ENCODE results near the gene ATP5F1E. TPM values are rescaled to one million over a fixed set of nuclear protein-coding genes. Genes with fewer than 3 reads are reported as not detected.
"Not testable (repeated sequence)": the region's sequence is repeated elsewhere in the genome, so short reads cannot be mapped to it uniquely, and the experiment has no call there.

Gene ATP5F1E
- total RNA-seq, 1 experiment from 2014 or later: 23.2 TPM

GRCh38 chr20:59042796-59043631 lies 10.9 kb upstream of the ATP5F1E start:
- DNase-seq (ENCODE audit: low read depth): peak; percentile 88

- peak; percentile 29 for DNase-seq (ENCODE audit: low read depth)
Observed at GRCh38 chr20:59042151-59042795, 10.1 kb upstream of the ATP5F1E start, which contains the start of gene PRELID3B. Gene PRELID3B (minus strand): TSS chr20:59042786. CDS start chr20:59042730, 56 bp downstream.

GRCh38 chr20:59041487-59041886 lies 9.4 kb upstream of the ATP5F1E start:
- not testable (repeated sequence) for DNase-seq (ENCODE audit: low read depth)

GRCh38 chr20:59040667-59041066 lies 8.5 kb upstream of the ATP5F1E start:
- DNase-seq (ENCODE audit: low read depth): no peak

DNA sequence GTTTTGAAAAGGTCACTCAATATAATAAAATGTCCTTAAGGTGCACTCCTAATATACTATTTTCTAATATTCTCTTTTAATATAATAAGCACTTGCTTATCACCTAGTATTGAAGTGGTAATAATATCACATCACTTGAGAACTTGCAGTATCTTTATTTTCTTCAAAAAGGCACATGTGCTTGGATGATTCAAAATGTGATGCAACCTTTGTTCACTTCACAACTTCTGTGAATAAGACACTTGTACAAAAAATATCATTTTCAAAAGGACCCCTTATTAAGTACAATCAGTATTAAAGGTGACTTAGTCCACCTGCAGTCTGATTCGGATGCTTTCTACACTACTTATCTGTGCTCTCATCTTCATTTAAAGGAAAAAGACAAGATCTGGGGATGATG lies 7.1 kb upstream of the ATP5F1E start:
- no peak for DNase-seq (ENCODE audit: low read depth)

DNA sequence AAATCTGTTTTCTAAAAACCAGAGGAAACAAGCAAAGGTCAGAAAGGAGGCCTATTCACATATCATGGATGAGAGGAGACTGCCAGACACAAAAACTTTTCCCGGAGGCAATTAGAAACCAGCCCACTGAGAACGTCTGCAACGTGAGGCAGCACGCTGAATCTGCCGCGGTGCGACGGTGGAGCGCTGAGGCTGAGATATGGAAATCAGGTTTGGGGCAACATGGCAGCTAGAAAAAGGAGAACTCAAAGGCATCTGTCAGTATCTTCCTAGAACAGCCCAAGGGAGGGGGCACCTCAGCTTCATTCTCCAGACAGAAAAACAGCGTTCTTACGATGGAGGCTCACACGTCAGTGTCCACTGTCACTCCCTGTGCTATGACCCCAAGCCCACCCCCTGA lies 5.3 kb upstream of the ATP5F1E start:
- no peak for DNase-seq (ENCODE audit: low read depth)

DNA sequence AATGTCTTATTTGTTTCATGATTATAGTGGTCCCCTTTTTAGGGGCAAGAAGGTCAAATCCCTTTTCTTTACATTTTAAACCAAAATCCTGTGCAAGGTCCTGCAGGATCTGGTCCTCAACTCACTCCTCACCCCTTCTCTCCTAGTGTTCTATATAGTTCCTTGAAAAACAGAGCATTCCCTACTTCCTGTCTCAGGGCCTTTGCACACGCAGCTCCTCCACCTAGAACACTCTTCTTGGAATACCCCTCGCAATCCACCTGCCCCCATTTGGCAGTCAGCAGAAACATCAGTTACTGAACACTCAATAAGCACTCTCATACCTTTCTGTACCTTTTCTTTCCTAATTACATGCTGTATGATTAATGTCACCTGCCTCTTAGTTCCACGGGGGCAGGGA lies 3.2 kb upstream of the ATP5F1E start:
- DNase-seq (ENCODE audit: low read depth): no peak

DNA sequence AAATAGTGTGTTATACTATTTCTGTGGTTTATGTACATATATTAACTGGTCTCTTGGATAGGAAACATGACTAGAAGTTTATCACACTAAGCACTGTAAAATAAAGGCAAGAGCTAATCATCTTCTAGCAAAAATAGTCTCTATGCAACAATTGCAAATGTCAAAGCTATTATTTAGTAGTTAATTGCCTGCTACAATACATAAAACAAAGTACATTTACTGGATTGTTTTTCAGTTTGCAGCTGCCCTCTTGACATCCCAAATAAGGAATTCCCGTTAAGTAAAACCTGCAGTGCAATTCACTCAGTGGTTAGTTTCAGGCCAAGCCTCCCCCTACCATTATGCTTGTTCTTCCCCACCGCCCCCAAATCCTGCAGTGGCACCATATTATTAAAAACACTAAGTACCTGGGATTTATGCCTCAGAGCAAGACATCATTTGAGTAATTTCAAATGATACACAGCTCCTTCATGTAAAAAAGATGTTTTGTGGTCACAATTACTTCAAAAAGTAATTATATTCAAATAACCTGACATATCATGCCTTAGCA lies 1.6 kb upstream of the ATP5F1E start:
- no peak for DNase-seq (ENCODE audit: low read depth)

GRCh38 chr20:59033093-59033492 lies 958 bp upstream of the ATP5F1E start:
- DNase-seq (ENCODE audit: low read depth): no peak

DNA sequence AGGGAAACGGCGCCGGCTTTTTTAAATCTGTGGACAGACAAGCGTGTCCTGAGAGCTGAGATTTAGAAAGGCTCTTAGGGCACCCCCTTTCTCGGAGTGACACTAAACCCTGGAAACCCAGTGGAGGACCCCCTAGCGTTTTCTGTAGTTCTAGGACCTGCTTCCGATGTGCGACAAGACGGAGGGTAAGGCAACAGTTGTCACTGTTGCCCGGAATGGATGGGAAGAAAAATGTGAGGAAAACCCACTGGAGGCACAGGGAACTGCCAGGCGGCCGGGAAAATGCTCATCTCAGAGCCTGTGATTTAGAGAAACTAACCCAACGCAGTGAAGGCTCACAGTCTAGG lies 551 bp upstream of the ATP5F1E start:
- DNase-seq (ENCODE audit: low read depth): peak; percentile 59

DNA sequence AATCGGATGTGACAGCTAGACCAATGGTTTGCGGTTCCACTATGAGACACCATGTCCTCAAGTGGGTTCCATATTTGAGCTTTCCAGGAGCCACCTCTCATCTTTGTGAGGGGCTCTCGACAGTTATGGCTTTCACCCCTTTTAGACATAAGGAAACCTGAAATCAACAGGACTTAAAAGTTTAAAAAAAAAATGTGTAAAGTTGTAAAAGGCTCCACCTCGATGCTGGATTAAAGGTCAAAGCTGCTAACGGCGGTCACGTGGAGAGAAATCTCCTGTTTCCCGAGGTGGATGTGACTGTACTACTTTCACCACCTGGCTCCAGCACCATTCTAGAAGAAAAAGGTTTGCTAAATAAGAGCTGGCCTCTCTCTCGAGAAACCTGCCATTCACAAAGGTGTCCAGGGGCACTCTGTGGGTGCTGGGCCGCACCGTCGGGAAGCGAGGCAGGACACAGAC lies 542 bp downstream of the ATP5F1E start:
- DNase-seq (ENCODE audit: low read depth): no peak

- DNase-seq (ENCODE audit: low read depth): no peak
Observed at GRCh38 chr20:59030911-59031563, 1.1 kb downstream of the ATP5F1E start.

DNA sequence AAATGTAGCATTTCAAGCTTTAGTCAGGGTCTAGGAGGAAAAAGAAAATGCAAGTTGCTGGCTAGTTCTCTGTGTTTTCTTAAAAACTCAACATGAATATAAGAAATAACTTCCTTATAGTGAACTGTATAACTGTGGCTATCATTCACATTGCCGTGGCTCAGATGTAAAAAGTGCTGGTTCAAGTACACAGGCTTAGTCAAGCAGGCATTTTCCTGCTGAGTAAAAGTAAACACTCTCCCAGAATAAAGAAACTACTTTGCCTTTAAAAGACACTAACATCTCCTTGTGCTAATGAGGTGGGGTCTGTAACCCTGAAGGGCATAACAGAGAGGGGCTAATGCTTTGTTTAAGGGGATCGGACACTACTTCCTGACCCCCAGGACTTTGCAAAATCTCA lies 3.3 kb downstream of the ATP5F1E start:
- no peak for DNase-seq (ENCODE audit: low read depth)

GRCh38 chr20:59027741-59028320 lies 4.3 kb downstream of the ATP5F1E start:
- peak; percentile 86 for DNase-seq (ENCODE audit: low read depth)

- DNase-seq (ENCODE audit: low read depth): no peak
Observed at GRCh38 chr20:59026904-59027740, 5.0 kb downstream of the ATP5F1E start.

GRCh38 chr20:59025511-59025910 lies 6.6 kb downstream of the ATP5F1E start:
- no peak for DNase-seq (ENCODE audit: low read depth)

DNA sequence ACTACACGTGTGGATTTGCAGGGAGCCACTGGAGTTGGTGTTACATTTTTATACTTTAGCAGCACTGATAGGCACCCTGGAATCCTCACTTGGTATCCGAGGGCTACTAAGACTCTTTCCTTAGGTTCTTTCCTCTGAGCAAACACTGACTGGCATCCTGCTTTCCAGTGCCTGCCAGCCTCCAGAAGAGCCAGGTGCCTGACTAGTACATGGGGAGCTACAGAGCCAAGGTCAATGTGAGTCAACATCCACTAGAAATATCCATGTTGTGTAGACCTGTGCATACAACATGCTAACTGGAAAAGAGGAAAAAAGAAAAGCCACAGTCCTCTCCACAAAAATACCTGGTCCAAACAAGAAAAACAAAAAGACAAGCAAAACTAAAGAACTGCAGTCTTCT lies 7.0 kb downstream of the ATP5F1E start:
- no peak for DNase-seq (ENCODE audit: low read depth)

- no peak for DNase-seq (ENCODE audit: low read depth)
Observed at GRCh38 chr20:59024111-59024530, 8.0 kb downstream of the ATP5F1E start.

GRCh38 chr20:59023616-59024015 lies 8.5 kb downstream of the ATP5F1E start:
- DNase-seq (ENCODE audit: low read depth): no peak

- DNase-seq (ENCODE audit: low read depth): no peak
Observed at GRCh38 chr20:59022754-59023153, 9.4 kb downstream of the ATP5F1E start.
